Measurements from ENCODE around the gene SLC43A2.

Gene SLC43A2

GRCh38 chr17:1616101-1616500, 12.5 kb downstream of the SLC43A2 start:
- no peak for TF ChIP-seq CTCF (IDR thresholded peaks at IDR 0.05; ENCODE audit: borderline replicate concordance, insufficient read depth, low read depth, low read length)
- H3K4me3 ChIP-seq (ENCODE audit: low read depth, low read length): no peak overlapping the region

- no peak overlapping the region for H3K4me3 ChIP-seq (ENCODE audit: low read depth, low read length)
- no peak for TF ChIP-seq CTCF (IDR thresholded peaks at IDR 0.05; ENCODE audit: borderline replicate concordance, insufficient read depth, low read depth, low read length)
Measured at GRCh38 chr17:1612400-1612799, 16.2 kb downstream of the SLC43A2 start.

- no peak for TF ChIP-seq CTCF (IDR thresholded peaks at IDR 0.05; ENCODE audit: borderline replicate concordance, insufficient read depth, low read depth, low read length)
- H3K4me3 ChIP-seq (ENCODE audit: low read depth, low read length): no peak overlapping the region
Measured at GRCh38 chr17:1611715-1612114, 16.9 kb downstream of the SLC43A2 start.

- no peak overlapping the region for H3K4me3 ChIP-seq (ENCODE audit: low read depth, low read length)
- TF ChIP-seq CTCF (IDR thresholded peaks at IDR 0.05; ENCODE audit: borderline replicate concordance, insufficient read depth, low read depth, low read length): no peak
Measured at GRCh38 chr17:1608676-1609075, 20.0 kb downstream of the SLC43A2 start.

GRCh38 chr17:1607971-1608320, 20.7 kb downstream of the SLC43A2 start:
- no peak overlapping the region for H3K4me3 ChIP-seq (ENCODE audit: low read depth, low read length)

GRCh38 chr17:1606352-1606985, 22.2 kb downstream of the SLC43A2 start:
- H3K4me3 ChIP-seq (ENCODE audit: low read depth, low read length): peak overlapping the region; percentile 24
- no peak for TF ChIP-seq CTCF (IDR thresholded peaks at IDR 0.05; ENCODE audit: borderline replicate concordance, insufficient read depth, low read depth, low read length)

More at GRCh38 chr17:1607971-1608320, 20.7 kb downstream of the SLC43A2 start:
- TF ChIP-seq CTCF (IDR thresholded peaks at IDR 0.05; ENCODE audit: borderline replicate concordance, insufficient read depth, low read depth, low read length): no peak

GRCh38 chr17:1605681-1606351, 22.8 kb downstream of the SLC43A2 start:
- no peak for TF ChIP-seq CTCF (IDR thresholded peaks at IDR 0.05; ENCODE audit: borderline replicate concordance, insufficient read depth, low read depth, low read length)
- no peak overlapping the region for H3K4me3 ChIP-seq (ENCODE audit: low read depth, low read length)
